GM18951 (cell line): ENCODE measurements around the gene CD248.

ENCODE experiments used
- POLR2A ChIP-seq: IDR thresholded peaks from 4 replicates; pipeline ENCODE4 v1.6.1; 2011; ENCODE audit warnings: mild to moderate bottlenecking; ENCODE audit not compliant: insufficient read length, insufficient read depth; ENCODE audit errors: extremely low read depth
- in situ Hi-C: fragments of 300-500 bp; cut with MboI; formaldehyde crosslinking; loops from one replicate; pipeline ENCODE4 v1.12.0; 2022; ENCODE audit warnings: low sequenced_read_pairs, mixed read lengths, inconsistent platforms; ENCODE audit not compliant: unreplicated experiment

Gene CD248

GRCh38 chr11:66337103-66337899 is 20.5 kb upstream of the CD248 start:
- in situ Hi-C loops, result no loop called here
- TF ChIP-seq POLR2A, result no peak

- TF ChIP-seq POLR2A, result no peak
- in situ Hi-C loops, result no loop called here
Observed at GRCh38 chr11:66336234-66337102, 19.6 kb upstream of the CD248 start, which contains the start of gene RIN1. Gene RIN1, minus strand, starts transcription at chr11:66336434. Its CDS starts 32 bp downstream, at chr11:66336402.

DNA sequence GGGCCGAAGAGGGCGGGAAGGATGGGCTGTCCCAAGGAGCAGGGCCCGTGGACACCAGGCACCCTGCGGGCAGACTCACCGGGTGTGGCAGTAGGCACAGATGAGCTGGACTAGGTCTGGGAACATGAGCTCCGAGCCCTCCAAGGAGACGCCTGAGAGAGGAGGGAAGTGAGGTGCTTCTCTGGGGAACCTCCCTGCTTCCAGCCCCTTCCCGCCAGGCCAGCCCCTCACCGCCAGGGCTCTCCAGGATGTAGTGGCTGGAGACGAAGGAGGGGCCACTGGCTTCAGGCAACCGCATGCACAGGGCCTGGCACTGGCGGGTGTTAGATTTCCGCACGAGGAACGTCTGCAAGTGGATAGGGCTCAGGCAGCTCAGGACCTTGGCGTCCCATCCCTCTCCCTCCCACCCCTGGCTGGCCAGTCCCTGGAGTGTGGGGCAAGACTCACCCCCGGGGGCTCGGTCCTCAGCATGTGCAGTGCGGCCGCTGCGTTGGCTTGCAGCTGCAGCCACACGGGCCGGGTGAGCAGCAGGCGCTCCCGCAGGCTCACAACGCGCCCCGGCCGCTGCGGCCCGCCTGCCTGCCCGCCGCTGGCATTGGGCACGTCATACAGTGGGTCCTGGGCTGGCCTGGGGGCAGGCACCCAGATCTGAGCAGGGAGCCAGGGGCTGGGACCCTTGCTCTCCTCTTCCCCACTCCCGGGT is 18.8 kb upstream of the CD248 start:
- no peak for TF ChIP-seq POLR2A
- in situ Hi-C loops, result no loop called here

GRCh38 chr11:66334605-66335442 is 18.0 kb upstream of the CD248 start:
- in situ Hi-C loops, result no loop called here

DNA sequence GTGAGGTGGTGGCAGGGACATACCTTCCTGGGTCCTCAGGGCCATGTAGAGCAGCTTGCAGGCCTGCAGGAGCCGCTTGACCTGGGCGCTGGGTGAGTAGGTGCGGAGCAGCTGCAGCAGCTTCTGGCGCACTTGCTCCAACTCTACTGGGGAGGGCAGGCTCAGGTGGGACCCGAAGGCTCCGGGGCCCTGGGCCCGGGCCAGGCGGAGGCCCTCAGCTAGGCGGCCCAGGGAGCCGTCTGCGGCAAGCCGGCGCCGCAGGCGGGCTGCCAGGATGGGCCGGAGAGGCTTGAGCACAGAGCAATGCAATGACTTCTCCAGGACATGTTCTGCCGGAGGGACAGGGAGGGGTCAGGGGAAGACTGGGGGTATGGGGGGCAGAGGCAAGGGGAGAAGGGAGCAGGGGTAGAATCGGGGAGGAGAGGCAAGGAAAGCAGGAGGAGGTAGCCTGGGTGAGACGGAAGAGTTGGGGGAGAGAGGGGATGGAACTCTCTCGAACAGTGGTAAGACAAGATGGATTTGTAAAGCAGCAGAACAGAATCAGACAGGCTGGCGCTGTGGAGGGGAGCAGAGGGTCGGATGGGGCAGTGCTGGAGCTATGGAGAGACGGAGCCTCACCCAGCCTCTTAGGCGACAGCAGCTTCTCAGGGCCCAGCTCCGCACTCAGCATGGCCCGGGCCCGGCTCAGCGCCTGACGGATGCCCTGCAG is 17.2 kb upstream of the CD248 start:
- TF ChIP-seq POLR2A, result no peak
- in situ Hi-C loops, result no loop called here

More at GRCh38 chr11:66334605-66335442, 18.0 kb upstream of the CD248 start:
- TF ChIP-seq POLR2A, result no peak

DNA sequence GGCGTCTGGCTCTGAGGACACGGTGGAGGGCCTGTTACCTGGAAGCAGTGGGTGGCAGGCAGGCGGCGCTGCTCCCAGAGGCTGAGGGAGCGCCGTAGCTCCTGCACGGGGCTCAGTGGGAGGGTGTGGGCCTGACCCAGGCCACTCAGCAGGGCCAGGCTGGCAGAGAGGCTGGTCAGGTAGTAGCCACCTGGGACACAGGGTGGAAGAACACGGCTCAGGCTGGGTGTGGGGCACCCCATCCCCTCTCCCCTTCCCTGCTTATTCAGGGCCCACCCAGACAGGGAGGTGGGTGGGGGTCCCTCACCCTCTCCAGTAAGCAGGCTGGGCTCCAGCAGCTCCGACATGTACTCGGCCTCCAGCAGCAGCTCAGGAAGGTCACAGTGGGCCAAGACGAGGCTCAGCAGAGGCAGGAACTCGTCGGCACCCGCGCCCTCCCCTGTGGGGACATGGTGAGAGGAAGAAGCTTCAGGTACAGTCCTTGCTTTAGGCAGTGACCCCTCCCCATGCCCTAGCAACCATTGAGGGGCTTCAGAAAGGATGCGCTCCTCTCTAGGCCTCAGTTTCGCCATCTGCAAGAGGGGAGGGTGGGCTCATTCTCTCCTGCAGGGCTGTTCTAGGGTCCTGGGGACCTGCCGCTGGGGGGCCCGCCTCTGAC is 16.5 kb upstream of the CD248 start:
- TF ChIP-seq POLR2A, result no peak
- in situ Hi-C loops, result no loop called here

DNA sequence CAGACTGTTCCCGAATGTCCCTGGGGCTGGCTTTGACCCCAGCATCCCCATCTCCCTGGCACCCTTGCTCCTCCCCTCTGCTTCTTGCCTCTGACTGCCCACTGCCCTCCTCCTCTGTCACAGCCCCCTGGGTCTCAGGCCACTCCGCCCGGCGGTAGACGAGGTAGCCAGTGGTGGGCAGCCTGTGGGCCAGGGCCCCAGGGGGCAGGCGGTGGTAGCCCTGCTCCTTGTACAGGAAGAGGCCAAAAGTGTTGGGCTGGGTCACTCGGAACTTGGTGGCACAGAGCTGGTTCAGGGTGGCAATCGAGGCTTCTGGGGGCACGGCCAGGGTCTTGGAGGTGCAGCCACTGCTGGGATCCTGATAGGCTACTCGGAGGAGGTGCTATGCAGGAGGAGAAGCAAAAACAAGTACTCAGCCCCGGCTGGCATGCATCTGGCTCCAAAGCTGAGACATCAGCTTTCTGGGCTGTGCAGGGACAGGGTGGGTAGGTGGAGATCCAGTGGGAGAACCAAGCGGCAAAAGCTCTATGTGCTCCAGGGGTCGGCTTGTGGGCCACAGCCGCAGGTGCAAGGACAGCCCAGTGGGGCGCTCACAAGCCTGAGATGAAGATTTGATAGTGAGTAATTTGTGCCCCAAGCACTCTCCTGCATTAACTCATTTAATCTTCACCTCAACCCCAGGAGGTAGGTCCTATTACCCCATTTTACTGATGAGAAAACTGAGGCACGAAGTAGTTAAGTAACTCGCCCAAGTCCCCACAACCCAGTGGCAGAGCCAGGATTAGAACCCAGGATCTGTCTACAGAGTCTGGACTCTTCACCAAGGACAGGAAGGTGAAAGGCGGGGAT is 15.8 kb upstream of the CD248 start:
- no peak for TF ChIP-seq POLR2A
- in situ Hi-C loops, result no loop called here

DNA sequence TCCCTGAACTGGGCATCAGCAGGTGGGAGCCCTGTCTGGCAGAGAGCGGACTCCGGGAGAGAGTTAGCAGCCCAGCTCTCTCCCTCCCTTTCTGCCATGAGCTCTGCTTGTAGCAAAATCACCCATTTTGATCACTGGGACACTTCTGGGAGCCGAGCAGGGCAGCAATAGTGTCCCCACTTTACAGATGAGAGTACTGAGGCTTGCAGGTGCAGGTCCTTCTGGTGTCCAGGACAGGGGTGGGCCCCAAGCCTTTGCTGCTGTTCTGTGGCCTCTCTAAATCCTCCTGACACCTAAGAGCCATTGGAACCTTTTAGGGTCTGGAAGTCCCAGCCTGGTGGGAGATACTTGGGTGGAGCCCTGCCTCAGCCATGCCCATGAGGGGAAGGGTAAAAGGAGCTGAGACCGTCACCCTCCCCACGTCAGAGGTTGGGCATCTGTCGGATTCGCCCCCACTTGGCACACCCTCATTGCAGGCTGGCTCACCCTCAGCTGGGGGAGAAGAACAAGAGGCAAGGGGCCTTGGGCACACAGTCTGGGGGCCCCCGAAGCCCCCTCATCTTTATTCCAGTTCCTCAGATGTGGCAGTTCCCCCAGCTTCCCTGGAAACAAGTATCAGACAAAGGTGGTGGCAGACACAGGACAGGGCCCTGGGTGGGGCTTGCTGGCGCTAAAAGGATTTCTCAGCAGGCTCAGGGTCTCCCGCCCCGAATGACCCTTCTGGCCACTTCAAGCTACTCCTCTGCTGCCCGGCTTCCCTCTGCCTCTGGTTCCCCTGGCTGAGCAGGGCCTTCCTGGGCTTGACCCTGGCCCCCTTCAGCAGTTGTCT is 14.9 kb upstream of the CD248 start:
- no peak for TF ChIP-seq POLR2A
- in situ Hi-C loops, result no loop called here

- in situ Hi-C loops, result no loop called here
- TF ChIP-seq POLR2A, result no peak
Observed at GRCh38 chr11:66330931-66331330, 14.1 kb upstream of the CD248 start.

DNA sequence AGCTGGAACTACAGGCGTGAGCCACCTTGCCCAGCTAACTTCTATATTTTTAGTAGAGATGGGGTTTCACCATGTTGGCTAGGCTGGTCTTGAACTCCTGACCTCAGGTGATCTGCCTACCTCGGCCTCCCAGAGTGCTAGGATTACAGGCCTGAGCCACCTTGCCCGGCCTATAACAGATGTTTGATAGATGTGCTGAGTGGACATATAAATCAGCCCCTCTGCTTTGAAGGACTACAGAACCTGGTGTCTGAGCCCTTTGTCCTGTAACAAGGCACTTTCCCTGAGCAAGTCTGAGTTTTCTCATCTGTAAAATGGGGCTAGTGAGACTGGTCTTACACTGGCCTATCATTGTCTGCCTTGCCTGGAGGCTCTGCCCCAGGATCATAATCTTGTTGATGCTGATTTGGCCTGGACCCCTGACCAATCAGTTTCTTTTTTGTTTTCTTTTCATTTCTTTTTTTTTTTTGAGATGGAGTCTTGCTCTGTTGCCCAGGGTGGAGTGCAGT is 12.4 kb upstream of the CD248 start:
- no peak for TF ChIP-seq POLR2A
- in situ Hi-C loops, result no loop called here
